Medulla oblongata (tissue), 1 donor: ENCODE results near the gene KIF5C.

Experiments
- DNase-seq: peaks from one replicate; pipeline ENCODE4 v3.0.0-alpha.2; 2015; ENCODE audit errors: extremely low spot score

The KIF5C gene

GRCh38 chr2:149075853-149076252 is 200.8 kb downstream of the KIF5C start:
- no peak for DNase-seq
